PC-9 (cell line): ENCODE measurements around the gene SLC22A31. TPM values are rescaled to one million over a fixed set of nuclear protein-coding genes. Genes with fewer than 3 reads are reported as not detected.

ENCODE experiments used
- BruUV-seq: library from RNA; stranded (reverse); fragments of 400-500 nt; replicated peaks from 2 replicates; lab custom pipeline; 2021; lab: Mats Ljungman, UMichigan
- CTCF ChIA-PET: fragments of 300-600 bp; sonication (Branson Sonifier 250); formaldehyde crosslinking; loops from one replicate; lab custom pipeline; 2022; ENCODE audit warnings: antibody characterized with exemption; lab: Charles Lee
- POLR2A ChIA-PET: fragments of 300-600 bp; sonication (Branson Sonifier 250); formaldehyde crosslinking; loops from one replicate; lab custom pipeline; 2022; ENCODE audit warnings: antibody characterized with exemption; ENCODE audit not compliant: unreplicated experiment; lab: Charles Lee
- DNase-seq, 2 experiments: peaks; one replicate each; pipeline versions ENCODE4 v3.0.0 to v3.0.0-alpha.2; 2015 to 2022; ENCODE audit warnings: mixed read lengths in 1 of 2
- H2AFZ ChIP-seq: fragments of 200-600 bp; sonication (generic); 2 replicates; pipeline ENCODE4 v1.8.1; 2017; ENCODE audit warnings: antibody characterized with exemption
- H3F3A ChIP-seq: fragments of 200-600 bp; sonication (generic); 2 replicates; pipeline ENCODE4 v1.8.1; 2017; ENCODE audit warnings: antibody characterized with exemption, mild to moderate bottlenecking, low read depth; ENCODE audit not compliant: insufficient read depth
- H3K27ac ChIP-seq: fragments of 200-600 bp; sonication (generic); 2 replicates; pipeline ENCODE4 v1.6.1; 2016; ENCODE audit warnings: mixed run types
- H3K27me3 ChIP-seq: fragments of 200-600 bp; sonication (generic); 2 replicates; pipeline ENCODE4 v1.6.1; 2016; ENCODE audit warnings: low read depth, mixed run types; ENCODE audit not compliant: insufficient read depth
- H3K36me3 ChIP-seq: fragments of 200-600 bp; sonication (generic); 2 replicates; pipeline ENCODE4 v1.6.1; 2016; ENCODE audit warnings: low read depth, mixed run types
- H3K4me1 ChIP-seq: fragments of 200-600 bp; sonication (generic); replicated peaks from 2 replicates; pipeline ENCODE4 v1.6.1; 2016; ENCODE audit warnings: mixed run types; ENCODE audit not compliant: insufficient read depth
- H3K4me2 ChIP-seq: fragments of 200-600 bp; sonication (generic); 2 replicates; pipeline ENCODE4 v1.6.1; 2017; ENCODE audit warnings: mixed run types
- H3K4me3 ChIP-seq: fragments of 200-600 bp; sonication (generic); 2 replicates; pipeline ENCODE4 v1.6.1; 2016; ENCODE audit warnings: mixed run types
- H3K79me2 ChIP-seq: fragments of 200-600 bp; sonication (generic); 2 replicates; pipeline ENCODE4 v1.6.1; 2017; ENCODE audit warnings: low read depth, mixed run types
- H3K9me2 ChIP-seq: fragments of 200-600 bp; sonication (generic); 2 replicates; pipeline ENCODE4 v1.8.1; 2017; ENCODE audit warnings: mild to moderate bottlenecking; ENCODE audit not compliant: insufficient read depth
- H3K9me3 ChIP-seq: fragments of 200-600 bp; sonication (generic); 2 replicates; pipeline ENCODE4 v1.8.1; 2016; ENCODE audit warnings: low read depth; ENCODE audit not compliant: insufficient read depth
- H4K20me1 ChIP-seq: fragments of 200-600 bp; sonication (generic); 2 replicates; pipeline ENCODE4 v1.8.1; 2017; ENCODE audit not compliant: insufficient read depth
- EZH2 ChIP-seq: fragments of 200-600 bp; sonication (generic); IDR thresholded peaks from 2 replicates; pipeline ENCODE4 v1.8.0; 2017; ENCODE audit warnings: antibody characterized with exemption, low read depth
- intact Hi-C: fragments of 100-400 bp; cut with micrococcal nuclease; formaldehyde crosslinking; loops from one replicate; pipeline ENCODE4 v1.10.0; 2022; ENCODE audit not compliant: unreplicated experiment
- total RNA-seq: library from RNA; stranded (reverse); gene quantifications from 2 replicates; pipeline ENCODE4 v1.2.3, GENCODE V29; 2021
- TF ChIP-seq, protein P1 (sequence below): fragments of 200-600 bp; sonication (generic); conservative IDR thresholded peaks from 2 replicates; pipeline ENCODE4 v1.6.1; 2017; ENCODE audit warnings: mixed run types, antibody characterized with exemption, mild to moderate bottlenecking, moderate library complexity

SLC22A31 gene
- total RNA-seq, 1 experiment from 2014 or later, result 2.5 TPM

- no peak for TF ChIP-seq EZH2
- Histone ChIP-seq H3K27me3 (no peaks in the 10 kb centered on the region), H3K4me2 (no peak overlapping the region), H3K79me2 (no peaks in the 10 kb centered on the region), H3K27ac (no peak overlapping the region), H3K36me3 (no peaks in the 10 kb centered on the region), H3K9me3 (no peaks in the 10 kb centered on the region), H4K20me1 (peaks cover 3% of the 10 kb centered on the region; the same call in 1 of the 2 replicates), H3K9me2 (no peaks in the 10 kb centered on the region), H3K4me3 (no peak overlapping the region), H3K4me1 (no peaks in the 10 kb centered on the region; the same call in 1 of the 2 replicates), H2AFZ (no peak overlapping the region), H3F3A (peaks cover 23% of the 10 kb centered on the region; the same call in 1 of the 2 replicates)
- TSS peak; percentile 15 for BruUV-seq
- DNase-seq, result no peak
- ChIA-PET POLR2A (interaction anchor here (0.6 kb wide), 1 partner anchor 451 kb away, joined by 3 read pairs; no protein-coding TSS in a partner anchor), CTCF (interaction anchor here (0.5 kb wide), 1 partner anchor 31 kb away, joined by 4 read pairs; no protein-coding TSS in a partner anchor)
- intact Hi-C loops, result no loop called here
Measured at GRCh38 chr16:89155851-89156739, 44.2 kb downstream of the SLC22A31 start.

DNA sequence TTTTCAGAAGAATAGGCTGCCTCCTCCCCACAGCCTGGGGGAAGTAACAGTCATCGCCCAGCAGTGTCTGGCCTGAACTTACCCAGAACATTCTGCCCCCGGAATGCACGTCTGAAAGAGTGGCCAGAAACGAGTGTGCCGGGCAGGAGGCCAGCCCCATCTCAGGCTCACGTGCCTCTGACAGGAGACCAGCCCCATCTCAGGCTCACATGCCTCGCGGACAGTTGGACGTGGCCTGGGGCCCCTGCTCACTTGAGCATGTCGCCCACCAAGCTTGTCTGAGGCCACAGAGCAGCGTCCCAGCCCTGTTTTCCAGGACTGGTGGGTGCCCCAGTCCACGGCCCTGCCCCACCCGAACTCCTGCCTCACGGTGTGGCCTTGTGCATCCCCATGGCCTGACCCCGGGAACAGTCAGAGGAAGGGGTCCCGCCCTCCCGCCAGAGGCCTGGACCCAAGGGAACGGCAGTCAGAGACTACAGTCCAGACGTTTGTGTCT is 45.1 kb downstream of the SLC22A31 start:
- POLR2A ChIA-PET, result interaction anchor here (0.6 kb wide), 1 partner anchor 450 kb away, joined by 3 read pairs; no protein-coding TSS in a partner anchor

GRCh38 chr16:89154390-89155183 is 45.8 kb downstream of the SLC22A31 start:
- H4K20me1 ChIP-seq, result peaks cover 3% of the 10 kb centered on the region; the same call in 1 of the 2 replicates
- intact Hi-C loops, result no loop called here
- H3K79me2 ChIP-seq, result no peaks in the 10 kb centered on the region
- H3K27ac ChIP-seq, result no peak overlapping the region
- ChIA-PET POLR2A (interaction anchor here (0.8 kb wide), 1 partner anchor 211 kb away, joined by 4 read pairs; no protein-coding TSS in a partner anchor), CTCF (no interaction called here)
- no peak overlapping the region for H3K4me2 ChIP-seq
- no peaks in the 10 kb centered on the region; the same call in 1 of the 2 replicates for H3K4me1 ChIP-seq
- no peaks in the 10 kb centered on the region for H3K9me2 ChIP-seq
- H3F3A ChIP-seq, result peaks cover 23% of the 10 kb centered on the region; the same call in 1 of the 2 replicates
- no peak for TF ChIP-seq EZH2
- TF ChIP-seq, protein P1, sequence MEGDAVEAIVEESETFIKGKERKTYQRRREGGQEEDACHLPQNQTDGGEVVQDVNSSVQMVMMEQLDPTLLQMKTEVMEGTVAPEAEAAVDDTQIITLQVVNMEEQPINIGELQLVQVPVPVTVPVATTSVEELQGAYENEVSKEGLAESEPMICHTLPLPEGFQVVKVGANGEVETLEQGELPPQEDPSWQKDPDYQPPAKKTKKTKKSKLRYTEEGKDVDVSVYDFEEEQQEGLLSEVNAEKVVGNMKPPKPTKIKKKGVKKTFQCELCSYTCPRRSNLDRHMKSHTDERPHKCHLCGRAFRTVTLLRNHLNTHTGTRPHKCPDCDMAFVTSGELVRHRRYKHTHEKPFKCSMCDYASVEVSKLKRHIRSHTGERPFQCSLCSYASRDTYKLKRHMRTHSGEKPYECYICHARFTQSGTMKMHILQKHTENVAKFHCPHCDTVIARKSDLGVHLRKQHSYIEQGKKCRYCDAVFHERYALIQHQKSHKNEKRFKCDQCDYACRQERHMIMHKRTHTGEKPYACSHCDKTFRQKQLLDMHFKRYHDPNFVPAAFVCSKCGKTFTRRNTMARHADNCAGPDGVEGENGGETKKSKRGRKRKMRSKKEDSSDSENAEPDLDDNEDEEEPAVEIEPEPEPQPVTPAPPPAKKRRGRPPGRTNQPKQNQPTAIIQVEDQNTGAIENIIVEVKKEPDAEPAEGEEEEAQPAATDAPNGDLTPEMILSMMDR, result no peak
- H3K27me3 ChIP-seq, result no peaks in the 10 kb centered on the region
- no peak overlapping the region for H2AFZ ChIP-seq
- no peak overlapping the region for H3K4me3 ChIP-seq
- H3K9me3 ChIP-seq, result no peaks in the 10 kb centered on the region
- BruUV-seq, result no TSS peak
- H3K36me3 ChIP-seq, result no peaks in the 10 kb centered on the region
- no peak for DNase-seq

More for the DNA sequence above, 45.1 kb downstream of the SLC22A31 start:
- BruUV-seq, result no TSS peak
- Histone ChIP-seq H3K27ac (no peak overlapping the region), H3K79me2 (no peaks in the 10 kb centered on the region), H3K36me3 (no peaks in the 10 kb centered on the region), H3K9me2 (no peaks in the 10 kb centered on the region), H3K9me3 (no peaks in the 10 kb centered on the region), H3K27me3 (no peaks in the 10 kb centered on the region), H3K4me2 (no peak overlapping the region), H3F3A (peaks cover 23% of the 10 kb centered on the region; the same call in 1 of the 2 replicates), H4K20me1 (peaks cover 3% of the 10 kb centered on the region; the same call in 1 of the 2 replicates), H3K4me1 (no peaks in the 10 kb centered on the region; the same call in 1 of the 2 replicates), H2AFZ (no peak overlapping the region), H3K4me3 (no peak overlapping the region)
- CTCF ChIA-PET, result interaction anchor here (0.5 kb wide), 1 partner anchor 30 kb away, joined by 4 read pairs; no protein-coding TSS in a partner anchor
- intact Hi-C loops, result no loop called here
- no peak for TF ChIP-seq EZH2
- TF ChIP-seq, protein P1, result no peak
- DNase-seq, result no peak
